Smooth muscle cell (in vitro differentiated cells): ENCODE data around the gene XNDC1N. TPM values are rescaled to one million over a fixed set of nuclear protein-coding genes. Genes with fewer than 3 reads are reported as not detected.

Experiments
- DNase-seq: peaks from one replicate; lab custom pipeline; 2025; ENCODE audit not compliant: unreplicated experiment; lab: John Stamatoyannopoulos, UW
- H2AFZ ChIP-seq: fragments of 200-600 bp; sonication (generic); 2 replicates; pipeline ENCODE4 v1.6.0; 2016; ENCODE audit warnings: antibody characterized with exemption, low read depth, mild to moderate bottlenecking
- H3F3A ChIP-seq: fragments of 200-600 bp; sonication (generic); 2 replicates; pipeline ENCODE4 v1.6.0; 2017; ENCODE audit warnings: antibody characterized with exemption, low read depth
- H3K27ac ChIP-seq: fragments of 200-600 bp; sonication (generic); 2 replicates; pipeline ENCODE4 v1.5.1; 2016; ENCODE audit warnings: low read depth, mild to moderate bottlenecking
- H3K27me3 ChIP-seq: fragments of 200-600 bp; sonication (generic); 2 replicates; pipeline ENCODE4 v1.6.1; 2016; ENCODE audit warnings: low read depth, mild to moderate bottlenecking
- H3K36me3 ChIP-seq: fragments of 200-600 bp; sonication (generic); 2 replicates; pipeline ENCODE4 v1.5.1; 2016; ENCODE audit warnings: low read depth
- H3K4me1 ChIP-seq: fragments of 200-600 bp; sonication (generic); 2 replicates; pipeline ENCODE4 v1.5.1; 2016; ENCODE audit warnings: low read depth
- H3K4me2 ChIP-seq: fragments of 200-600 bp; sonication (generic); 2 replicates; pipeline ENCODE4 v1.6.0; 2016; ENCODE audit warnings: mild to moderate bottlenecking
- H3K4me3 ChIP-seq: fragments of 200-600 bp; sonication (generic); 2 replicates; pipeline ENCODE4 v1.5.1; 2016; ENCODE audit warnings: mild to moderate bottlenecking
- H3K79me2 ChIP-seq: fragments of 200-600 bp; sonication (generic); 2 replicates; pipeline ENCODE4 v1.6.0; 2016; ENCODE audit warnings: low read depth, mild to moderate bottlenecking
- H3K9ac ChIP-seq: fragments of 200-600 bp; sonication (generic); 2 replicates; pipeline ENCODE4 v1.6.0; 2016; ENCODE audit warnings: low read depth
- H3K9me3 ChIP-seq: fragments of 200-600 bp; sonication (generic); replicated peaks from 2 replicates; pipeline ENCODE4 v1.5.1; 2016; ENCODE audit warnings: low read depth
- H4K20me1 ChIP-seq: fragments of 200-600 bp; sonication (generic); 2 replicates; pipeline ENCODE4 v1.6.0; 2016; ENCODE audit warnings: low read depth
- WGBS: methylation state at CpG from one replicate; pipeline ENCODE4 v1.1.7; 2016; ENCODE audit warnings: low lambda C conversion rate; 5-methylcytosine and 5-hydroxymethylcytosine counted together
- polyA plus RNA-seq: library from polyadenylated mRNA; unstranded; fragments of >200 nt; fragmentation: Nextera tagmentation; extraction: Ambion mirVana; gene quantifications from 2 replicates; pipeline ENCODE4 v1.2.1, GENCODE V29; 2016
- total RNA-seq: library from RNA; depleted of rRNA; stranded (reverse); fragments of >200 nt; gene quantifications from 2 replicates; pipeline ENCODE4 v1.2.3, GENCODE V29; 2014
- TF ChIP-seq, protein P1 (sequence below): fragments of 200-600 bp; sonication (generic); IDR thresholded peaks from 2 replicates; pipeline ENCODE4 v1.5.1; 2017; ENCODE audit warnings: borderline replicate concordance, mild to moderate bottlenecking, antibody characterized with exemption; ENCODE audit not compliant: insufficient read depth, poor library complexity, severe bottlenecking

Gene XNDC1N
- total and polyA plus RNA-seq, 2 experiments from 2014 or later = 1.1 to 1.4 TPM

DNA sequence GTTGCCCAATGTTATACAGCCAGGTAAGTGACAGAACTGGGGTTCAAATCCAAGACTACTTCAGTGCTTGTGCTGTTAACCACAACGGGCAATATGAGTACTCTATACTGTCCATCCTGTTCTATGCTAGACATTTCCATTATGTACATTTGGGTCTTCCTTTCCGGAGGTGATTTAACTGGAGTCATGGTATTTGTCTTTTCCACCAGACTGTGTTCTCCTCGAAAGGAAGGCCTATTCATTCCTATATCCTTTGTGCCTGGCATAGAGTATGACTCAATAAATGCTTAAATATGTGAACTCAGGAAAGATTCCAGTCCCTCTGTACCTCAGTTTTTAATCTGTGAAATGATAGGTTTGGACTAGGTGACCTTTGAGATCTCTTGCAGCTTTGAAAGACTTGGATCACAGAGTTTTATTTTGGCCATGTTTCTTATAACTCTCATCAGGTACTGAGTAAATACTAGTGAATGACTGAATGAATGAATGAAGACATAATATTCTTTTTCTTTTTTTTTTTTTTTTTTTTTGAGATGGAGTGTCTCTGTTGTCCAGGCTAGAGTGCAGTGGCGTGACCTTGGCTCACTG lies 7.0 kb upstream of the XNDC1N start:
- H3K4me1 ChIP-seq = peaks cover 8% of the 10 kb centered on the region
- H4K20me1 ChIP-seq = peaks cover 91% of the 10 kb centered on the region
- DNase-seq = no peak
- no peaks in the 10 kb centered on the region for H3K27me3 ChIP-seq
- no peaks in the 10 kb centered on the region for H3K36me3 ChIP-seq
- no peak overlapping the region for H3K9ac ChIP-seq
- peaks cover 13% of the 10 kb centered on the region for H3F3A ChIP-seq
- H3K27ac ChIP-seq = no peak overlapping the region
- no peak overlapping the region for H3K4me3 ChIP-seq
- H3K9me3 ChIP-seq = no peaks in the 10 kb centered on the region
- H3K79me2 ChIP-seq = peaks cover 97% of the 10 kb centered on the region
- over 99% methylated on average over 4 of the region's 4 CpGs for WGBS
- no peak overlapping the region for H2AFZ ChIP-seq
- H3K4me2 ChIP-seq = no peak overlapping the region
- TF ChIP-seq, protein P1, sequence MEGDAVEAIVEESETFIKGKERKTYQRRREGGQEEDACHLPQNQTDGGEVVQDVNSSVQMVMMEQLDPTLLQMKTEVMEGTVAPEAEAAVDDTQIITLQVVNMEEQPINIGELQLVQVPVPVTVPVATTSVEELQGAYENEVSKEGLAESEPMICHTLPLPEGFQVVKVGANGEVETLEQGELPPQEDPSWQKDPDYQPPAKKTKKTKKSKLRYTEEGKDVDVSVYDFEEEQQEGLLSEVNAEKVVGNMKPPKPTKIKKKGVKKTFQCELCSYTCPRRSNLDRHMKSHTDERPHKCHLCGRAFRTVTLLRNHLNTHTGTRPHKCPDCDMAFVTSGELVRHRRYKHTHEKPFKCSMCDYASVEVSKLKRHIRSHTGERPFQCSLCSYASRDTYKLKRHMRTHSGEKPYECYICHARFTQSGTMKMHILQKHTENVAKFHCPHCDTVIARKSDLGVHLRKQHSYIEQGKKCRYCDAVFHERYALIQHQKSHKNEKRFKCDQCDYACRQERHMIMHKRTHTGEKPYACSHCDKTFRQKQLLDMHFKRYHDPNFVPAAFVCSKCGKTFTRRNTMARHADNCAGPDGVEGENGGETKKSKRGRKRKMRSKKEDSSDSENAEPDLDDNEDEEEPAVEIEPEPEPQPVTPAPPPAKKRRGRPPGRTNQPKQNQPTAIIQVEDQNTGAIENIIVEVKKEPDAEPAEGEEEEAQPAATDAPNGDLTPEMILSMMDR = no peak

DNA sequence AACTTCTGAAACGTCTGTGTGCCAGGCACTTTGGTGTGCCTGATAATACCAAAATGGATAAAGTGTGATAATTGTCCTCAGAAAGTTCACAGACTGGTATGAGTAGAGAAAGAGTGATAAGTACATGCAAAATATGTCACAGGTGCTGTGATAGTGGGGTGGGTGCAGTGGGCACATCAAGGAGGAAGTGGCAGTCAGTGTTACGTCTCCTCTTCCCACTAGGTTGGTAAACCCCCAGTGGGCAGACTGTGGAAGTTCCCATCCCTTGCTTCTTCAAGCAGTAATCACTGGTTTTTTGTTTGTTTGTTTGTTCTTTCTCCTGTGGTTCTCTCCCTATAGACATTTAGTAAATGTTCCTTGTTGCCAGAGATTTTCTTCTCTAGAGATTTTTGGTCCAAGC lies 5.8 kb upstream of the XNDC1N start:
- DNase-seq = no peak
- 83% methylated on average over 2 of the region's 2 CpGs for WGBS
- TF ChIP-seq, protein P1 = no peak
- H3K4me3 ChIP-seq = no peak overlapping the region
- peaks cover 100% of the 10 kb centered on the region for H3K79me2 ChIP-seq
- no peaks in the 10 kb centered on the region for H3K36me3 ChIP-seq
- peaks cover under 1% of the 10 kb centered on the region for H3F3A ChIP-seq
- H3K9me3 ChIP-seq = no peaks in the 10 kb centered on the region
- H3K4me1 ChIP-seq = peaks cover 10% of the 10 kb centered on the region
- H3K27ac ChIP-seq = no peak overlapping the region
- no peak overlapping the region for H3K9ac ChIP-seq
- no peaks in the 10 kb centered on the region for H3K27me3 ChIP-seq
- H2AFZ ChIP-seq = no peak overlapping the region
- H4K20me1 ChIP-seq = peaks cover 89% of the 10 kb centered on the region
- no peak overlapping the region for H3K4me2 ChIP-seq

DNA sequence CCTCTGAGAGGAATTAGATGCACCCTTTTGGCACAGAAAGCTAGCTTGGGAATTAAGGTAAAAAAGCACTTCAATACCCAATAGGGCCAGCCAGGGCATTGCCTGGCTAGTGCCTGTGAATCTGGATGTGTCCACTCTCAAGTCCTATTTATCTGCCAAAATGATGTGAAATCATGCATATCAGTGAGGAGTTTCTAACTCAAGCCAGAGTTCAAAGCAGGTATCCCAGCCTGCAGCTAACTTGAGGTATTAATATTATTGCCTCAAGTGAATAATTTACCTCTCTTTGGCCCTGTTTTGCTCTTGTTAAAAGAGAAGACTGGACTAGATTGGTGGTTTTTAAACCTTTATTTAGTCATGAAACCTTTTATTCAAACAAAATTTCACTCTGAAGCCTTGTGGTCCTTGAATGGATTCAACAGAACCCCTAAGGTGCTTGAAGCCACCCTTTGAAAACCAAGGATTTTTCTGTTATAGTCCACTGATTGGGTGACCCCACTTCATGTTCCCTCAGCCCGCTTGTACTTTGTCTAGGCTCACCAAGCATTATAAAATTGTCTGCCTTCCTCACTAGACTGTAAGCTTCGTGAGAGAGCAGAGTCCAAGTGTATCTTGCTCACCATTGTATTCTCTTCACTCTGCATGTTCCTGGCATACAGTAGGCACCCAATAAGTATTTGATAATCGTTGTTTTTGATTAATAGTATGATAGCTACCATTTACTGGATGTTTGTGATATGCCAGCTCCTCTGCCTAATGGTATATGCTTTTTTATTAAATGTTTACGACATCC lies 4.9 kb upstream of the XNDC1N start:
- Histone ChIP-seq H2AFZ (no peak overlapping the region), H3K27ac (no peak overlapping the region), H3K27me3 (no peaks in the 10 kb centered on the region), H4K20me1 (peaks cover 84% of the 10 kb centered on the region), H3K4me1 (peaks cover 10% of the 10 kb centered on the region), H3K36me3 (no peaks in the 10 kb centered on the region), H3K4me3 (no peak overlapping the region), H3K4me2 (no peak overlapping the region), H3F3A (no peaks in the 10 kb centered on the region), H3K9ac (no peak overlapping the region), H3K79me2 (peaks cover 98% of the 10 kb centered on the region), H3K9me3 (no peaks in the 10 kb centered on the region)
- WGBS = 97% methylated on average over 4 of the region's 4 CpGs
- no peak for DNase-seq
- TF ChIP-seq, protein P1 = no peak
